GM10266 (cell line): ENCODE data around the gene AUTS2.

ENCODE experiments used
- DNase-seq: peaks from one replicate; pipeline ENCODE4 v3.0.0; 2012; ENCODE audit errors: extremely low spot score
- CTCF ChIP-seq: IDR thresholded peaks from 2 replicates; pipeline ENCODE4 v1.5.1; 2012; ENCODE audit warnings: mild to moderate bottlenecking, low read depth; ENCODE audit not compliant: control insufficient read depth, insufficient read depth; ENCODE audit errors: missing control alignments

The AUTS2 gene

DNA sequence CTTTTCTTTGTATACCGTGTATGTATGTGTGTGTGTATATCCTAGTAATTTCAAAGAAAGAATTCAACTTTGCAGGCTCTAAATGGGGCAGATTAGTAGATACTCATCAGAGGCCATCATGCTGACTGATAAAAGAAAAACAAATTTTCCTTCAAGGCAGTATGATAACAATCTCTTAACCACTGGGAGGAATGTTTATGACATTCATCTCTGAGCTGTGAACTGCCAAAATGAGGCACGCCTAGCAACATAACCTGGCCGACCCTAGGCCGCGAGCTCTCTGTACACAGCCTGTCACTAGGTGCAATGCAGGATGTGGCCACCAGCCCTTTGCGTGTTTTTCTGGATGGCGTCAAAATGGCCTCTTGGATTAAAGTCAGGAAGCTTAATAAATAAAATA lies 1190.0 kb downstream of the AUTS2 start:
- DNase-seq: no peak
- TF ChIP-seq CTCF: no peak

DNA sequence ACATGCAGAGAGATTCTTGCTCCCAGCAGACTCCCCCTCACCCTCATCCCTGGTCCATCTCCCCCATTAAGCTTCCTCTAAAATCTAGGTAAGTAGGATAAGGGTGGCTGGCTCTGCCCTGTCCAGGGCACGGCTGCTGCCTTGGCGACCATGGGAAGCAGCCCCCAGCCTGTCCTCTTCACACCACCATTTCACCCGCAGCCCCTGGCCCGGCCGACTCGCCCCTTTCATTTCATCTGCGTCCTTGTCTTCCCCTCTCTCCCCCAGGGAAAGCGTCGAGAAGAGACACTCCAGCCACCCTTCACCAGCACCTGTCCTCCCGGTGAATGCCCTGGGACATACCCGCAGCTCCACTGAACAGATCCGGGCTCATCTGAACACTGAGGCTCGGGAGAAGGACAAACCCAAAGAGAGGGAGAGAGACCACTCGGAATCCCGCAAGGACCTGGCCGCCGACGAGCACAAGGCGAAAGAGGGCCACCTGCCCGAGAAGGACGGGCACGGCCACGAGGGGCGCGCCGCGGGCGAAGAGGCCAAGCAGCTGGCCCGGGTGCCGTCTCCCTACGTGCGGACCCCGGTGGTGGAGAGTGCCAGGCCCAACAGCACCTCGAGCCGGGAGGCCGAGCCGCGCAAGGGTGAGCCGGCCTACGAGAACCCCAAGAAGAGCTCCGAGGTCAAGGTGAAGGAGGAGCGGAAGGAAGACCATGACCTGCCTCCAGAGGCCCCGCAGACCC lies 1191.4 kb downstream of the AUTS2 start:
- no peak for TF ChIP-seq CTCF
- DNase-seq: no peak

GRCh38 chr7:70790215-70791073 lies 1192.2 kb downstream of the AUTS2 start:
- TF ChIP-seq CTCF: no peak
- no peak for DNase-seq

DNA sequence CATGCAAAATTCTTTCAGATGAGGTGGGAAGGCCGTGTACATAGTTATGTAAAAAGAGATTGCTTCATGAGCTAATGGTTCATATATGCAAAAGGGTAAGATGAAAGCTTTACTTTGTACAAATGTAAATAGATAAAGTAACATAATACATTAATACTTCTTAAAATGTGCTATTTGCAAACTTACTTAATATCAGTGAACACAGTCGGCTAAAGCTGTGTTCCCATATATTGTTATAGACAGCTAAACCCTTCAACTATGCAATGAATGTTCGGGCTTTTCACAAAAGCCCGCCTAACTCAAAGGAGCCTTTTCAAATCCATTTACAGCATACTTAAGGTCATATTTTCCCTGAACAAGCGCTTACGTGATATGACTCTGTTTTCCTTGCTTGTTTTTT lies 1193.1 kb downstream of the AUTS2 start:
- no peak for TF ChIP-seq CTCF
- no peak for DNase-seq

DNA sequence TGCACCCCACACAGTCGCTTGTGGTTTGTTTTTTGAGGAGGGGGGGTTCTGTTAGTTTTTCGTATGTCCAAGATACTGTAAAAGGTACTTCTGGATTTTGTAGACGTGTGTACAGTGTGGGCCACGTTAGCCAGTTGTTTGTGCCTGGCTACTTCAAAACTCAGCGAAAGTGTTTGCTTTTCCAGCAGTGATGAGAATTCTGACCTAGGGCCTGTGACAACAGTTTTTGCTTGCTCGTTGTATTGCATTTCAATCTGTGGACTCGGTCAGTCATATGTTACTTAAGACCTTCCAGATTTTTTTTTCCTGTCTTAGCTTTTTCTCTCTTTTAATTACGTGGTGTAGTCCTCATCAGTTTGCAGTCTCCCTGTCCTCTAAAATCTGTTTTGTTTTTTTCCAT lies 1194.8 kb downstream of the AUTS2 start:
- no peak for TF ChIP-seq CTCF

GRCh38 chr7:70793821-70794220 lies 1195.5 kb downstream of the AUTS2 start:
- no peak for TF ChIP-seq CTCF
- no peak for DNase-seq

More for the DNA sequence above, 1194.8 kb downstream of the AUTS2 start:
- no peak for DNase-seq

DNA sequence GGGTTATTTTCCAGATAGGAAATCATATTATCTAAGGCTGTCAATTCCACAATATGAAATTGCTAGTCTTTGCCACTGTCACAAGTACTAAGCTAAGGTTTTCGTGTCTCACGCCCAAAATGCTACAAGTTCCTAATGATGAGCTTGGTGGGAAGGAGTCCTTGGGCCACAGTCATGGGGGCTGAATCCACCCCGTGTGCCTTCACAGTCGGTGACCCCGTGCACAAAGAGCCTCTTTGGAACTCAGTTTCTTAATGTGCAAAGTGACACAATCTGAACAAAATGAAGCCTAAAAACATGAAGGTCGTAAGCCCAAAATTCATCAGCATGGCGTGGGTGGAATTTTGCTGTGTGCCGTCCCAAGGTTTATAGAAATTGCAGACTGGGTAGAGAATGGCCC lies 1196.7 kb downstream of the AUTS2 start:
- DNase-seq: peak; percentile 1
- TF ChIP-seq CTCF: no peak
